ENCODE results near the gene CLSTN2. TPM values are rescaled to one million over a fixed set of nuclear protein-coding genes. Genes with fewer than 3 reads are reported as not detected.

CLSTN2 gene
- total RNA-seq, 4 donors from 2014 or later: 2.7 to 5.0 (median 3.1) TPM

- no peaks in the 10 kb centered on the region for H3K27me3 ChIP-seq
- H3K4me1 ChIP-seq: no peaks in the 10 kb centered on the region
- H3K9me3 ChIP-seq: no peaks in the 10 kb centered on the region
- no peak for DNase-seq
- no peak overlapping the region for H3K4me3 ChIP-seq
- H3K36me3 ChIP-seq: no peaks in the 10 kb centered on the region
- TF ChIP-seq POLR2A (IDR thresholded peaks at IDR 0.05): no peak
- no peak for TF ChIP-seq CTCF (IDR thresholded peaks at IDR 0.05)
- no peak overlapping the region for H3K27ac ChIP-seq
Measured at GRCh38 chr3:140164156-140164555, 229.2 kb downstream of the CLSTN2 start.

- no peak for DNase-seq
- Histone ChIP-seq H3K4me3 (no peak overlapping the region), H3K27me3 (no peaks in the 10 kb centered on the region), H3K27ac (no peak overlapping the region), H3K4me1 (no peaks in the 10 kb centered on the region), H3K9me3 (no peaks in the 10 kb centered on the region), H3K36me3 (no peaks in the 10 kb centered on the region)
- TF ChIP-seq POLR2A (IDR thresholded peaks at IDR 0.05): no peak
- no peak for TF ChIP-seq CTCF (IDR thresholded peaks at IDR 0.05)
Measured at GRCh38 chr3:140164922-140165590, 230.1 kb downstream of the CLSTN2 start.

GRCh38 chr3:140165781-140166180, 230.8 kb downstream of the CLSTN2 start:
- no peak overlapping the region for H3K27ac ChIP-seq
- no peaks in the 10 kb centered on the region for H3K27me3 ChIP-seq
- no peak for TF ChIP-seq POLR2A (IDR thresholded peaks at IDR 0.05)
- TF ChIP-seq CTCF (IDR thresholded peaks at IDR 0.05): no peak
- no peaks in the 10 kb centered on the region for H3K4me1 ChIP-seq
- no peak overlapping the region for H3K4me3 ChIP-seq
- H3K36me3 ChIP-seq: no peaks in the 10 kb centered on the region
- DNase-seq: no peak
- no peaks in the 10 kb centered on the region for H3K9me3 ChIP-seq

- Histone ChIP-seq H3K27me3 (no peaks in the 10 kb centered on the region), H3K36me3 (no peaks in the 10 kb centered on the region), H3K4me3 (no peak overlapping the region), H3K4me1 (no peaks in the 10 kb centered on the region), H3K27ac (no peak overlapping the region), H3K9me3 (no peaks in the 10 kb centered on the region)
- TF ChIP-seq POLR2A (IDR thresholded peaks at IDR 0.05): no peak
- TF ChIP-seq CTCF (IDR thresholded peaks at IDR 0.05): no peak
- DNase-seq: no peak
Measured at GRCh38 chr3:140166861-140167599, 232.0 kb downstream of the CLSTN2 start.

- no peak for DNase-seq
- no peak overlapping the region for H3K27ac ChIP-seq
- TF ChIP-seq CTCF (IDR thresholded peaks at IDR 0.05): no peak
Measured at GRCh38 chr3:140167600-140168281, 232.8 kb downstream of the CLSTN2 start.

More at GRCh38 chr3:140167600-140168281, 232.8 kb downstream of the CLSTN2 start:
- Histone ChIP-seq H3K9me3 (no peaks in the 10 kb centered on the region), H3K4me1 (no peaks in the 10 kb centered on the region), H3K27me3 (no peaks in the 10 kb centered on the region), H3K36me3 (no peaks in the 10 kb centered on the region), H3K4me3 (no peak overlapping the region)
